Measurements from ENCODE around the gene M1AP.

- TF ChIP-seq EP300 (IDR thresholded peaks at IDR 0.05; ENCODE audit: low read depth) = no peak
- no peak for TF ChIP-seq POLR2A (IDR thresholded peaks at IDR 0.05)
- TF ChIP-seq POLR2AphosphoS5 (IDR thresholded peaks at IDR 0.05) = no peak
These were observed 88.2 kb downstream of the M1AP start for GRCh38 chr2:74559912-74560311.
